ENCODE measurements around the gene SRP19.

The SRP19 gene

DNA sequence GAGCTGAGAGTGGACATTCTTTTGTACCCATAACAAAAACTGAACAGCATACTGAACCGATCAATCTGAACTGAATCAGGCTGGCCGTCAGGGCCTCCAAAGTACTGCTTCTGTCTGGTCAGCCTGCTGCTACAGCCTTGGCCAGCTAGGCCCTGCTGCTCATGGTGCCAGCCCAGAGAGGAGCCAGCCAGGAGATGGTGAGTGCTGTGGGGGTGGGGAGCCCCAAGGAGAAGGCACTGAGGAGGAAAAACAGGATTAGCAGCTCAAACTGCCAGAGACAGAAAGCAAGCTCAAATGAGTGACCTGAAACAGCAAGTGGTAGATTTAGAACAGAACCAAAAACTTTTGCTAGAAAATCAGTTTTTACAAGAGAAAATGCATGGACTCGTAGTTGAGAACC lies 23.9 kb downstream of the SRP19 start:
- TF ChIP-seq, protein P1, sequence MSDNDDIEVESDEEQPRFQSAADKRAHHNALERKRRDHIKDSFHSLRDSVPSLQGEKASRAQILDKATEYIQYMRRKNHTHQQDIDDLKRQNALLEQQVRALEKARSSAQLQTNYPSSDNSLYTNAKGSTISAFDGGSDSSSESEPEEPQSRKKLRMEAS (IDR thresholded peaks at IDR 0.05), result no peak
- TF ChIP-seq TEAD4 (IDR thresholded peaks at IDR 0.05), result no peak
- no peak for TF ChIP-seq TAF1 (IDR thresholded peaks at IDR 0.05; ENCODE audit: low read depth)

DNA sequence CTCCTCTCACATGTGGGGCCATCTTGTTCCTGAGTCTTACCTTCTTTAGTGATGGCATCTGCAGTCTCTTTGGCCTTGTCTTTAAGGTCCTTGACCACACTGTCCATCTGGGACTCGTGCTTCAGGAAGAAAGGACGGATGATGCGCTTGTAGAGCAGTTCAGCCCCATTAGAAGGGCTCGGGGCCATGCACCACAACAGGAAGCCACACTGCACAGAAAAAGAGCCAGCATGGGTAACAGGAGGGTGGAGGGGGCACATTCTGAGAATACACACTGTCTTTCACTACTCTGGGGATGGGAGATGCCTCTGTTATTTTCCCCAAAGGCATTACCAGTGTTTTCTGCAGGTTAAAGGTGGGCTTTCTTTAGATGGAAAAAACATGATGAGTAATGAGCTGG lies 25.9 kb downstream of the SRP19 start:
- TF ChIP-seq CEBPB (IDR thresholded peaks at IDR 0.05), result no peak
- TF ChIP-seq TCF12 (IDR thresholded peaks at IDR 0.05; ENCODE audit: low read depth), result no peak
- no peak for TF ChIP-seq RAD21 (IDR thresholded peaks at IDR 0.05; ENCODE audit: low read depth)
- no peak for TF ChIP-seq TEAD4 (IDR thresholded peaks at IDR 0.05)
- no peak for TF ChIP-seq ZBTB7A (IDR thresholded peaks at IDR 0.05; ENCODE audit: low read depth)
- TF ChIP-seq, protein P2, sequence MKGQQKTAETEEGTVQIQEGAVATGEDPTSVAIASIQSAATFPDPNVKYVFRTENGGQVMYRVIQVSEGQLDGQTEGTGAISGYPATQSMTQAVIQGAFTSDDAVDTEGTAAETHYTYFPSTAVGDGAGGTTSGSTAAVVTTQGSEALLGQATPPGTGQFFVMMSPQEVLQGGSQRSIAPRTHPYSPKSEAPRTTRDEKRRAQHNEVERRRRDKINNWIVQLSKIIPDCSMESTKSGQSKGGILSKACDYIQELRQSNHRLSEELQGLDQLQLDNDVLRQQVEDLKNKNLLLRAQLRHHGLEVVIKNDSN (IDR thresholded peaks at IDR 0.05), result no peak
- no peak for TF ChIP-seq EGR1 (IDR thresholded peaks at IDR 0.05)

DNA sequence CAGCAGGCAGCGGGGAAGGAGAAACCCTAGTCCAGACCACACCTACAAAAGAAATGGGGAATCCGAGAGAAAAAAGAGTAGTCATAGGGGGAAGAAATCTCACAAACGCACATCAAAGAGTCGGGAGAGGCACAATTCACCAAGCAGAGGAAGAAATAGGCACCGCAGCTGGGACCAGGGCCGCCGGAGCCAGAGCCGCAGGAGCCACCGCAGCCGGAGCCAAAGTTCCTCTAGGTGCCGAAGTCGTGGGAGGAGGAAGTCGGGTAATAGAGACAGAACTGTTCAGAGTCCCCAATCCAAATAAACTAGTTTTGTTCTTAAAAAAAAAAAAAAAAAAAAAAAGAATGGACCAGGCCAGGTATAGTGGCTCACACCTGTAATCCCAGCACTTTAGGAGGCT lies 31.7 kb downstream of the SRP19 start:
- TF ChIP-seq CEBPB (IDR thresholded peaks at IDR 0.05), result no peak
- TF ChIP-seq EP300 (IDR thresholded peaks at IDR 0.05; ENCODE audit: borderline replicate concordance), result no peak
- TF ChIP-seq, protein P2 (IDR thresholded peaks at IDR 0.05), result no peak
- no peak for TF ChIP-seq TEAD4 (IDR thresholded peaks at IDR 0.05)
- no peak for TF ChIP-seq EGR1 (IDR thresholded peaks at IDR 0.05)
- no peak for TF ChIP-seq TCF12 (IDR thresholded peaks at IDR 0.05; ENCODE audit: low read depth)
- no peak for TF ChIP-seq NFIC (IDR thresholded peaks at IDR 0.05)
- TF ChIP-seq FOXM1 (IDR thresholded peaks at IDR 0.05; ENCODE audit: borderline replicate concordance, low read depth), result no peak
- TF ChIP-seq CREB1 (IDR thresholded peaks at IDR 0.05; ENCODE audit: low read depth), result no peak
- no peak for TF ChIP-seq YY1 (IDR thresholded peaks at IDR 0.05; ENCODE audit: low read depth)
- TF ChIP-seq, protein P1 (IDR thresholded peaks at IDR 0.05), result no peak
- TF ChIP-seq, protein P3, sequence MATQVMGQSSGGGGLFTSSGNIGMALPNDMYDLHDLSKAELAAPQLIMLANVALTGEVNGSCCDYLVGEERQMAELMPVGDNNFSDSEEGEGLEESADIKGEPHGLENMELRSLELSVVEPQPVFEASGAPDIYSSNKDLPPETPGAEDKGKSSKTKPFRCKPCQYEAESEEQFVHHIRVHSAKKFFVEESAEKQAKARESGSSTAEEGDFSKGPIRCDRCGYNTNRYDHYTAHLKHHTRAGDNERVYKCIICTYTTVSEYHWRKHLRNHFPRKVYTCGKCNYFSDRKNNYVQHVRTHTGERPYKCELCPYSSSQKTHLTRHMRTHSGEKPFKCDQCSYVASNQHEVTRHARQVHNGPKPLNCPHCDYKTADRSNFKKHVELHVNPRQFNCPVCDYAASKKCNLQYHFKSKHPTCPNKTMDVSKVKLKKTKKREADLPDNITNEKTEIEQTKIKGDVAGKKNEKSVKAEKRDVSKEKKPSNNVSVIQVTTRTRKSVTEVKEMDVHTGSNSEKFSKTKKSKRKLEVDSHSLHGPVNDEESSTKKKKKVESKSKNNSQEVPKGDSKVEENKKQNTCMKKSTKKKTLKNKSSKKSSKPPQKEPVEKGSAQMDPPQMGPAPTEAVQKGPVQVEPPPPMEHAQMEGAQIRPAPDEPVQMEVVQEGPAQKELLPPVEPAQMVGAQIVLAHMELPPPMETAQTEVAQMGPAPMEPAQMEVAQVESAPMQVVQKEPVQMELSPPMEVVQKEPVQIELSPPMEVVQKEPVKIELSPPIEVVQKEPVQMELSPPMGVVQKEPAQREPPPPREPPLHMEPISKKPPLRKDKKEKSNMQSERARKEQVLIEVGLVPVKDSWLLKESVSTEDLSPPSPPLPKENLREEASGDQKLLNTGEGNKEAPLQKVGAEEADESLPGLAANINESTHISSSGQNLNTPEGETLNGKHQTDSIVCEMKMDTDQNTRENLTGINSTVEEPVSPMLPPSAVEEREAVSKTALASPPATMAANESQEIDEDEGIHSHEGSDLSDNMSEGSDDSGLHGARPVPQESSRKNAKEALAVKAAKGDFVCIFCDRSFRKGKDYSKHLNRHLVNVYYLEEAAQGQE (IDR thresholded peaks at IDR 0.05; ENCODE audit: low read depth), result no peak

DNA sequence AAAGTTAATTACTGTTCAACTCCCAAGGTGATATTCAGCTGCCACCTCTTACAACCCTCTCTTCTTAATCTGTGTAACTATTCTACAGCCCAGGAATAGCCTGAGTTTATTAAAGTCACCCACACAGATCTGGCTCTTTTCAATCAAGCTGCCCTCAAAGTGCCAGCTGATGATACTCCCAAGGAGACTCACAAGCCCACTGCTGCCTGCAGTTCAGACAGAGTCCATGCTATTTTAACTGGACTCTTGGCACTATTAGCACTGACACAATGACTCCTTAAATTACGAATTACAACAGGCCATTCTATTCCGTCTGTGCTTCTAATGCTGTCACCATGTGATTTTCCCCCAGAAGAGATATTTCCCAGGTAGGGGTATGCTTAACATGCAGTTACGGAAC lies 34.6 kb downstream of the SRP19 start:
- TF ChIP-seq, protein P3 (IDR thresholded peaks at IDR 0.05; ENCODE audit: low read depth), result no peak
- TF ChIP-seq, protein P1 (IDR thresholded peaks at IDR 0.05), result no peak
- no peak for TF ChIP-seq RAD21 (IDR thresholded peaks at IDR 0.05; ENCODE audit: low read depth)
- no peak for TF ChIP-seq TCF12 (IDR thresholded peaks at IDR 0.05; ENCODE audit: low read depth)
- no peak for TF ChIP-seq CREB1 (IDR thresholded peaks at IDR 0.05; ENCODE audit: low read depth)
- no peak for TF ChIP-seq TAF1 (IDR thresholded peaks at IDR 0.05; ENCODE audit: low read depth)
- TF ChIP-seq YY1 (IDR thresholded peaks at IDR 0.05; ENCODE audit: low read depth), result no peak
- TF ChIP-seq, protein P2 (IDR thresholded peaks at IDR 0.05), result no peak
- no peak for TF ChIP-seq CEBPB (IDR thresholded peaks at IDR 0.05)
- TF ChIP-seq EGR1 (IDR thresholded peaks at IDR 0.05), result no peak
- no peak for TF ChIP-seq NFIC (IDR thresholded peaks at IDR 0.05)
- no peak for TF ChIP-seq TEAD4 (IDR thresholded peaks at IDR 0.05)
- TF ChIP-seq ZBTB7A (IDR thresholded peaks at IDR 0.05; ENCODE audit: low read depth), result no peak
- no peak for TF ChIP-seq EP300 (IDR thresholded peaks at IDR 0.05; ENCODE audit: borderline replicate concordance)
- no peak for TF ChIP-seq FOXM1 (IDR thresholded peaks at IDR 0.05; ENCODE audit: borderline replicate concordance, low read depth)

DNA sequence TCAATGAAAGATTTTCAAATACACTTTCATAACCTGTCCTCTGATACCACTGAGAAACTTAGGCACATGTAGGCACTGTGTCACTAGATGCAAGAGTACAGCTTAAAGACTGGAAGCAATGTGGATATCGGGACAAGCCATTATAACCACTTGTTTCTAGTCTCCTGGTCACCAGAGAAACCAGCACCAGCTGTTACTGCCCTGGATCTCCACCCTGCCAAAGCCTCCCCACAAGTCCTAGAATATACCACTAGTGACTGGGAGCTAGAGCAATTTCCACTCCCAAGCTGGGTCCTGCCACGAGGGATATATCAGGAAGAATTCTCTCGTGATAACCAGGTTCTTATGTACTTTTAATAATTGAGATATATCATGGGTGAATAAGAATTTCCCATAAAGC lies 41.5 kb downstream of the SRP19 start:
- no peak for TF ChIP-seq ZBTB7A (IDR thresholded peaks at IDR 0.05; ENCODE audit: low read depth)

DNA sequence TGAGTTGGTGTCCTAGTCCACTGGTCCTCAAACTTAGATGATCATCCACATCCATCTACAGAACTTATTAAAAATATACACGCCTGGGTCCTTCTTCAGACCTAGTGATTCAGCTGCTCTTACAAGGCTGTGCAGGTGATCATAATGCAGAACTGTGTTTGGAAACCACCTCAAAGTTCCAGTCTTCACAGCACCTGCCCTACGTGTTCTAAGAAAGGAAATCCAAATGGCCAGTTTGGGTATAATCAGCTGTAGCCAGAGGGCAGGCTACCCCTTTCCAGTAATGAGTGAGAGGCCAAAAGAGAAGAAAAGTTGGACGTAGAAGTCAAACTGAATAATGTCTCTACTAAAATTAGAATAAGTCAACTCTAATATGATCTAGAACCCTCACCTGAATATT lies 45.5 kb downstream of the SRP19 start:
- TF ChIP-seq TCF12 (IDR thresholded peaks at IDR 0.05; ENCODE audit: low read depth), result no peak
- TF ChIP-seq, protein P3 (IDR thresholded peaks at IDR 0.05; ENCODE audit: low read depth), result no peak
- TF ChIP-seq TAF1 (IDR thresholded peaks at IDR 0.05; ENCODE audit: low read depth), result no peak
- TF ChIP-seq ZBTB7A (IDR thresholded peaks at IDR 0.05; ENCODE audit: low read depth), result no peak
- TF ChIP-seq, protein P1 (IDR thresholded peaks at IDR 0.05), result no peak
- TF ChIP-seq, protein P2 (IDR thresholded peaks at IDR 0.05), result no peak
- TF ChIP-seq RAD21 (IDR thresholded peaks at IDR 0.05; ENCODE audit: low read depth), result no peak
- TF ChIP-seq CEBPB (IDR thresholded peaks at IDR 0.05), result no peak
- no peak for TF ChIP-seq CREB1 (IDR thresholded peaks at IDR 0.05; ENCODE audit: low read depth)

All from Ishikawa (cell line).